Measurements from ENCODE around the gene INTS7.
"Not testable (repeated sequence)": the region's sequence is repeated elsewhere in the genome, so short reads cannot be mapped to it uniquely, and the experiment has no call there.

INTS7 gene

DNA sequence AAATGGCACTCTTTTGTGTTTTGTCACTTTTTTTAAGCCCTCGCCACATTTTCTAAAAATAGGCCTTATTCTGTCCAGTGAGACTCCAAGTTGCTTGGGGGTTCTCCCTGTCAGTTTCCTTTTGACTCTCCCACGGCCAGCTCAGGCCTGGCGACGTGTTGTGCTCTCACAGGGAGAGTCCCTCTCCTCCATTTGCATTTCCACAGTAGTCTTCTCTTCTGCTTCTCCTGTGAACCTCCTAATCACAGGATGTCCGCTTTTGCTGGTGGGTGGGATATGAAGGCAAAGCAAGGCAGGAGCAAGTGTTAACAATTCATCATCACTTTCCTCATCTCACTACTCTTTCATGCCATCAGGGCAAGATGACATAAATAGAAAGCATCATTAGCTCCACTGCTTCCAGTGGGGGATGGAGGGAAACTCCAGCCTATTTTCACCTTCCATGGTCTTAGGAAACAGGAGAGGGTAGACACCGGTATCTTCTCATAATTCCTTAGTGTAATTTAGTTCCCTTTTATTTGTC lies 99.8 kb downstream of the INTS7 start:
- DNase-seq (ENCODE audit: low read depth) = no peak

DNA sequence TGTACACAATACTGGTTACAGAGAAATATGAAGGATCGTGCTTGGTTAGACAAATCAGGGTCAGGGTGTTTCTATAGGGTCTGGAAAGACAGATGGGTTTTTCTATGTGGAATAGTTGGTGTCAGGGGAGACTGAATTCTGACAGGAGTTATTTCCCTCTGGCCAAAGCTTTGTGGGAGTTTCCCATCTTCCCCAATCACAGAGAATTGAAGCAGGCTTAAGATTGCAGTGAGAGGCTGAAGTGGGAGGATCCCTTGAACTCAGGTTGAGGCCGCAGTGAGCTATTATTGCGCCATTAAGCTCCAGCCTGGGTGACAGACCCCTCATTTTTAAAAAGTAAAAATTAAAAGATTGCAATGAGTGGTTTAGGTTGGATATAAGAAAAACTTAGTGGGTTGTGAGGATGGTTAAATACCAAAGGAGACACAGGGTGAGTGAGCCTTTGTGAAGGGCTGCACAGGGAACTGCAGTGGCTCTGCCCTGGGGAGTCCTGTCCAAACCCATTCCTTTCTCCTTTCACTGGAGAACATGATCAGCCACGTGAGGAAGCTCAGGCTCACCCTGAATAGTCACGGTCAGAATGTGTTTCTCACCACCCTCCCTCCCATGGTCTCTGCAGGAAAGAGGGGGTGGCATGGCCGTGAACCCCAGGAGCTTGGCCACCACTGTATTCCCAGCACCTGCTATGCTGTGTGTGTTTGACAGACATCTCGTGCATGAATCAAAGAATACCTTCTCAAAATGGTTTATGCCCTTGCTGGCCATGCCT lies 101.2 kb downstream of the INTS7 start:
- DNase-seq (ENCODE audit: low read depth) = no peak

DNA sequence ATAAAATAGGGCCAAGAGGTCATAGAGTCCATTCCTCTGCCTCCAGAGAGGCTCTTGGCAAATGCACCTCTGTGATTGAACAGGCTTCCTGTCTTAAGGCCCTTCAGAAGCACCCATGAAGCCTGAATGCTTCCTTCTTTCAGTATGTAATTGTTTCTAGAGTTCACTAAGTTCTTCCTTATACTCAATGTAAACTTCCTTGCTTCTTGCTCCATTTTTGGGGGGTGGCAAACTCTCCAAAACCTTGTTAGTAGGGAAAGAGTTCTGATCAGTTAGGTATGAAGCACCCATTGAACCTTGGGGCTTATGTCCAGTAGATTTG lies 102.5 kb downstream of the INTS7 start:
- DNase-seq (ENCODE audit: low read depth) = no peak

DNA sequence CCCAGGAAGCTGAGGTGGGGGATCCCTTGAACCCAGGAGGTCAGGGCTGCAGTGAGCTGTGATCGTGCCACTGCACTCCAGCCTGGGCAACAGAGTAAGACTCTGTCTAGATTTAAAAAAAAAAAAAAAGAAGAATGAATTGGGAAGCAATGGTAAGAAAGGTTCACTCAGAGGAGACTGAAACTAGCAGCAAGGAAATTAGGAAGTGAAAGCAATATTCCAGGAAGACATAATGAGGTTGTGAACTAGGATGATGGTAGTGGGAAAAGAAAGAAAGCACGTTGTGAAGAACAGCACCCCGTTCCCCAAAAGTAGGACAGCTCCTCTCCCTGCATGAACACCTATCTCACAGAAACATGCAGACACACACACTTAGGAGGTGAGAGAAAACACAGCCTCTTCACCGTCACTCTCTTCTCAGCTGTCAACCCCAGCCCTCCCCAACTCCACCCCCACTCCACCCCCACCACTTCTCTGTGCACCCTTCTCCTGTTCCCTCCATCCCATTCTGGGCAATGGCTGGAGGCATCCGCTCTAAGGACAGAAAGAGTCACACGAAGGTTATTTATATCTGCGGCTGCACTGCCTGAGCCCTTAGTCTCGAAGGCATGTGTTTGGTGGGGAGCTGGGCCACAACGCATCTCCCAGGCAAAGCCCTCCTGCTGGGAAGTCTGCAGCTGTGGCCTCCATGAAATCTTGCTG lies 103.0 kb downstream of the INTS7 start:
- DNase-seq (ENCODE audit: low read depth) = no peak

DNA sequence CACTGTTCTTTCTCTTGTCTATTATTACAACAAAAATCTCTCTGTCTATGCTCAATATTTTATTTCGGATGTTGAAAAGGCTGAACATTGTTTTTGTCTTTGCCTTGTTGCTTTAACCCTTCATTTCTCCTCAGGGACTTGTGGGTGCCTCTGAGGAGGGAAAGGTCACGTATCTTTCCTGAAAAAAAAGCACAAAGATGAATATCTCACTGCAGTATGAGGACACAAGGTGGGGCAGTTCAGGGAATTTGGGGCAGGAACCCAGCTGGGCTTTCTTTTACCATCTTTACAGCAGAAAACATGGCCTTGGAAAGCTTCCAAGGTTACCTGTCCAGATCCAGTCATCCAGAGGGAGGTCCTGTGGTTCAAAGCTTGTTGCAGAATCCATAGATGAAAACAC lies 105.7 kb downstream of the INTS7 start:
- no peak for DNase-seq (ENCODE audit: low read depth)

DNA sequence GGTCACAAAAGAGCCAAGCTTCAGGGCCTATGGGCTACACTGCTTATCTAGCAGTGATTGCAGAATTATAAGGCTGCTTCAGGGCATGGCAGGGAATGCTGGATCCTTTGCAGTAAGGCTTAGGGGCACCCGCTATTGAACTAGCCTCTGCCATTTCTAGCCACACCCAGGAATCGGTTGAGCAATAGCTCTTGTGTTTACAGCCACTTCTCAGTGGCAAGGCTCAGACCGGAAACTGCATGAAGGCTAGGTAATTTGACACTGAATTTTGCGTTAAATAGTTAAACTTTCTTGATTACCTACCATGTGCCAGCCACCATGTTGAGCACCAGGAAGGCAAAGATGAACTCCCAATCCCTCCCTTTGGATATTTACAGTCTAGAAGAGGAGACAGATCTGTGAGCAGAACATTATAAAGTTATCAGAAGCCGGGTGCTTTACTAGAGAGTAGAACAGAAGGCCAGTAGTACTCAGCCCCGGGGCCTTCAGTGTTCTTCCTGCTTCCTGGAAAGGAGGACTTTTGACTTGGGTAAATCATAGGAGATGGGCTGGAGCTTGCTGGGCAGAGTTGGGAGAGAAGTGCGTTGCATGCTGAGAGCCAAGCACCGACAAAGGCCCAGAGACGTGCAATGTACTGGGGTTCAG lies 106.2 kb downstream of the INTS7 start:
- no peak for DNase-seq (ENCODE audit: low read depth)

DNA sequence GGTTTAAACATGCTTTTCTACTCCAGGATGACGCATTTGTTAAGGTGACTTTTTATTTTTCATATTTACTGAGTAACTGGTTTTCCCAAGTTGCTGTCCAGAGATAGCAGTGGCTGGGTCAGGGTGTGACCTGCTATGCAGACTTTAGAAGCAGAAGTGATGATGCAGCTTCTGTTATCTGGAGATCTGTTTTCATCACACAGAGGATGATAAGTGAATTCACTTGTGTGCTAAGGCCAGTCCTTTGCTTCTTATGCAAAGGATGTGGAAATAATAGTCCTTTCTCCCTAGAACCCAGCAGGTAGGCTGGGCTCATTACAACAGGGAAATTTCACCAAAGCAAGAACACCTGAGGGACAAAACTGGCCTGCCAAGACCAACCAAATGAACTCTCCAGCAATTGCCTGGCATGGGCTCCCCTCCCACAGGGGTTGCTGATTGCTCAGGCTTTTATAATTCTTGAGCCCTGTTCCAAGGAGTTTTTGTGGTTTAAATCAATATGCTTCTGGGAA lies 107.0 kb downstream of the INTS7 start:
- no peak for DNase-seq (ENCODE audit: low read depth)

DNA sequence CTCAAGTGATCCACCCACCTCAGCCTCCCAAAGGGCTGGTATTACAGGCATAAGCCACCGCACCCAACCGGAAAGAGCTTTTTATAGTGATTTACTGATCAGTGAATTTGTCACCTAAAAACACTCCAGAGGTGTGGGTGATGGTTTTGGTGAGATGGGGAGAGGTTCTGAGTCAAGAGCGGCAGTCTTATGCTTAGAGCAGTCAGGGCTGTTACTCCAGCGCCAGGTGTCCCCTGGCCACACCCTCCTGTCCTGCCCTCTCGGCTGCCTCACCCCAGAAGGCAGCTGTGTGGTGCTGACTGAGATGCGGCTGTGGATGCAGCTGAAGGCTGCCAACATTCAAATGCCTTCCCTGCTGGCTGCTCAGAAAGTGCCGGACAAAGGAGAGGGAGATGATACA lies 110.3 kb downstream of the INTS7 start:
- DNase-seq (ENCODE audit: low read depth) = no peak

DNA sequence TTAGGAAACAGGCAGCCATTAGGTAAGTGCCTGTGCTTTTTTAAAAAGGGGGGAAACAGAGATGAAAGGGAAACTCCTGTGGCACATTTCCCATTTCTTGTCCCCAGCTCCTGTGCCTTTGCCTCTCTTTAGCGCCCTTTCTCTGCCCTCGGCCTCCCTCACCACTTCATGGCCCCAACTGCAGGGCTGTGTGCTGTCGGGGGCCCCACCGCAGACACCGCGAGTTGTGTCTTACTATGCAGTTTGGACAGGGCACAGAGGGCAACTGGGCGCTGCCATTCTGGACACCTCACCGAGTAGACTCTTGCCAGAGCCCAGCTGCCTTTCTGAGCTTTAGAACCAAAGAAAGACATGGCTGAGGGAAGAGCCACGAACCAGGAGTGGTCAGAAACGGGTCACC lies 111.1 kb downstream of the INTS7 start:
- DNase-seq (ENCODE audit: low read depth) = no peak

DNA sequence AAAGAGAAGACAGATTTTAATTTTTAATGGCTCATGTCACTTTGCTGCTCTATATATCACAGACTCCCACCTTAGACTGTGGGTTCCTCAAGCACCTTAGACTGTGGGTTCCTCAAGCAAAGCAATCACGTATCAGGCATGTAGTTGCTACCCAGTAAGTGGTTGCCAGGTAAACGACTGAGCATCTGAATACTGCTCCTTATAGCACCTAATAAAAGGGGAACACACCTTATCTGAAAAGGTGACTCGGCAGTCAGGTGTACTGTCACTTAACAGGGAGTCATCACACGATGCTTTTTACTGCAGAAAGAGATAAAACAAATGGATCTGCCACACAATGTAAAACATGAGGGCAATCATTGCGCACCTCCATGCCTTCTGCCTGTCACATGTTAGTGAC lies 112.3 kb downstream of the INTS7 start:
- DNase-seq (ENCODE audit: low read depth) = no peak

DNA sequence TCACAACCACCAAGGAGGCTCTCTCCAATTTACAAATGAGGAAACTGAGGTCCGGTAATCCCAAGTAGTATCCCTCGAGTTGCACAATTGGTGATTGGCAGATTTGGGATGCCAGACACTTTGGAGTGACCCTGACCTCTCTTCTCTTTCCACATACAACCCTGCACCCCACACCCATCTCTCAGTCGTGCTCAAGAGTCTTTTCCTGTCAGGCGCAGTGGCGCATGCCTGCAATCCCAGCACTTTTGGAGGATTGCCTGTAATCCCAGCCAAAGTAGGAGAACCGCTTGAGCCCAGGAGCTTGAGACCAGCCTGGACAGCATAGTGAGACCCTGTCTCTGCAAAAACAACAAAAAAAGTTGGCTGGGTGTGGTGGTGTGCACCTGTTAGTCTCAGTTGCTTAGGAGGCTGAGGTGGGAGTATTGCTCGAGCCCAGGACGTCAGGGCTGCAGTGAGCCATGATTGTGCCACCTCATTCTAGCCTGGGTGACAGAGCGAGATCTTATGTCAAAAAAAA lies 113.7 kb downstream of the INTS7 start:
- DNase-seq (ENCODE audit: low read depth) = no peak

DNA sequence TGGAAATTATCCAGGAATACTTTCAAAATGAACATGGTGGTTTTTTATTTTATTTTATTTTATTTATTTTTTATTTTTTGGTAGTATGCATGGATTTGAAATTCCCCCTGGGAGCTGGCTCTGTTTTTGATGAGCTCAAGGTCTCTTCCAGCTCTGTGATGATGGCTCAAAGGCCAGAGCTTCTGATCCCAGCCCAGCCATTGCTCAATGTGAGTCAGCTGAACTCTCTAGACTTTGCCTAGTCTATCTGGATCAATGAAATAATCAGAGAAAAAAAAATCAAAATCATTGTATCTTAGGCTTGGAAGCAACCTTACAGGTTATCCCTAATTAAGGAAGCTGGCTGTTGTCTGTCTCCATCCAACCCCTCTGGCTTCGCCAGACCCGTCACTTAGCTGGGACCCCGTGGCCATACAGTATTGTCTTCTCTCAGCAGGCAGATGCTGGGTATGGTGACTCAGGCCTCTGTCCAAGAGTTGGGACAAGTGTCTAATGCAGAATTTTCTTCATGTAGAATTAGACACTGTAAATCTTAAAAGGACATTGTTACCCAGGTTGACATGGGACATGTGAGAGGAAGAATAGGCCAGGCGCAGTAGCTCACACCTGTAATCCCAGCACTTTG lies 114.6 kb downstream of the INTS7 start:
- DNase-seq (ENCODE audit: low read depth) = no peak

DNA sequence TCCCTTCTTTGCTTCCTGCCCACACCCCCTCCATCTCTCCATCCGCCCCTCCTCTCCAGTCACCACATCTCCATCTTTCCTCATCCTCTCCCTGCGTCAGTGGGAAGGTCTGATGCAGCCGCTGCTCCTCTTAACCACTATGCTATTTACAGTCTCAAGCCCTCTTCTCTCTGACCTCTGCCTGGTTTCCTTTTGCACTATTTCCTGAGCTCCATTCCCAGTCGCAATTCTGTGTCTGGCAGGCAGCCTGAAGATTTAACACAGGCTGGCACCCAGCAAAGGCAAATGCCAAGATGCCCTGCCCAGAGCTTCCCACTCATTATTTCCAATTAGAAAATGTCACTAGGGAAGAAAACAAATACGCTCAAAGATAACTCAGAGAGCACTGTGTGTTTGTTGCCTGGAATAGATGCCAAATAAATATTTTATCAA lies 115.2 kb downstream of the INTS7 start:
- no peak for DNase-seq (ENCODE audit: low read depth)

DNA sequence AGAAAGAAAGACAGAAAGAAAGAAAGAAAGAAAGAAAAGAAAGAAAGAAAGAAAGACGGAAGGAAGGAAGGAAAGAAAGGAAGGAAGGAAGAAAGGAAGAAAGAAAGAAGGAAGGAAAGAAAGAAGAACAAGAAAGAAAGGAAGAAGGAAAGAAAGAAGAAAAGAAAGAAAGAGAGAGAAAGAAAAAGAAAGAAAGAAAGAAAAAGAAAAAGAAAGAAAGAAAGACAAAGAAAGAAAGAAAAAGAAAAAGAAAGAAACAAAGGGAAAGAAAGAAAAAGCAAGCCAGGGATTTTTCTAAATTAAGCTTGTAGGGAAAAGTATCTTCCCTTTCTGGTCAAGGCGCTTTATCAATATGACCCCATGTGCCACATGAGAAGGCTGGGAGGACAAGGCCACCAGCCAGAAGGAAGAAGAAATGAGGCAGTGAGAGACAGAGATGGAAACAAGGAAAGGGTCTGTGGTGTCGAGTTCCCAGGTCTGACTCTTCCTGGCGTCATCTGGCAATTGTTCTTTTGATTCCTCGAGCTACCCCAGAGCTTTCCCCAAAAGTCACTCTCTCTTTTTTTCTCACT lies 116.4 kb downstream of the INTS7 start:
- DNase-seq (ENCODE audit: low read depth) = no peak

DNA sequence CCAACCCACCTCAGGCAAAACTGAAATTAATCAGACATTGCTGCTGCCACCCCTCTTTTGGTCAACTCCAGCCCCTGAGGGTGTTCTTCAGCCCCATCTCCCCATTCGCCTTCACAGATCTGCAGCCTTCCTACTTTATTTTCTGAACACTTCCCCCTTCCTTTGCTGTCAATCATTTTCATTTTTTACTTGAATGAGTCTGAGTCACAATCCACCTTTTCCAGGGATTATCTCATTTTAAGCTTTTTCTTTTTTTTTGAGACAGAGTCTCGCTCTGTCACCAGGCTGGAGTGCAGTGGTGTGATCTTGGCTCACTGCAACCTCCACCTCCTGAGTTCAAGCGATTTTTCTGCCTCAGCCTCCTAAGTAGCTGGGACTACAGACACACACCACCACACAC lies 118.9 kb downstream of the INTS7 start:
- DNase-seq (ENCODE audit: low read depth) = not testable (repeated sequence)

DNA sequence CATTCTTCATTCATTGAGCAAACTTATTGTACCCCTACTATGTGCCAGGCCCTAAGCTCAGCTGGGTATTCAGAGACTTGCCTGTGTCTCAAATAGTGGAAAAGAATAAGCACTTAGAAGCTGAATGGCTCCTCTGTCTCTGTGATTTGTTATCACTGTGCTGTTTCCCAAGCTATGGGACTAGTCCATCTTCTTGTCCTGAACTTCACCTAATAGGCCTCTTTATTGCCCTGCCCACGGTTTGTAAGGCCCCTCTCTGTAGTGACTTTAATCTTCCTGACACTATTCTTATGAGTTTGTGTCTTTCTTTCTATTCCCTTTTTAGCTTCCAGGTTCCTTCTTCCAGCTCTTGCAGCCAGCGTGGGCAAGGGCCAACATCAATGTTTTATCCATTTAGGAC lies 119.4 kb downstream of the INTS7 start:
- no peak for DNase-seq (ENCODE audit: low read depth)

DNA sequence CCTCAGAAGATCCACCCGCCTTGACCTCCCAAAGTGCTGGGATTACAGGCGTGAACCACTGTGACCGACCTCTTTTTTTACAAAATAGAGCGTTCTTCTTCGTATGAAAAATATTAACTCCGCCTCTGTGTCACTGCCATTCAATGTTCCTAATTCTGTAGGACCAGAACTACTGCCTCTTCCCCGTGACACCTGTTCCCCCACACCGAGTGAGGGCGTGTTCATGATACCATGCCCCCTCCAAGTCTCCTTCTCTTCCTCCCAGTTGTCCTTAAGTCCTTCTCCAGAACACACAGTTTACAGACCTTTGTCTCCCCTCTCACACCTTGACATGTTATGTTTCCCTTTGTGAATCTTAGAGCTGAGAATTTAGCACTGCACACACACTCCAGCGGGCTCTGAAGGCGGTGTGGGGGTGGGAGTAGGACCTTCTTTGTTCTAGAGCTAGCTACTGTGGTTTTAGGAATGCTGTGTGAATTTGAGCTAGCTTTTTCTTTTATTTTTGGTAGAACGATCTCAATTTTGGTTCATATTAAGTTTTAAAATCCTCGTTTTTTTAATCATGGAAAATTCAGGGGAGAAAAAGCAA lies 122.4 kb downstream of the INTS7 start:
- DNase-seq (ENCODE audit: low read depth) = no peak

DNA sequence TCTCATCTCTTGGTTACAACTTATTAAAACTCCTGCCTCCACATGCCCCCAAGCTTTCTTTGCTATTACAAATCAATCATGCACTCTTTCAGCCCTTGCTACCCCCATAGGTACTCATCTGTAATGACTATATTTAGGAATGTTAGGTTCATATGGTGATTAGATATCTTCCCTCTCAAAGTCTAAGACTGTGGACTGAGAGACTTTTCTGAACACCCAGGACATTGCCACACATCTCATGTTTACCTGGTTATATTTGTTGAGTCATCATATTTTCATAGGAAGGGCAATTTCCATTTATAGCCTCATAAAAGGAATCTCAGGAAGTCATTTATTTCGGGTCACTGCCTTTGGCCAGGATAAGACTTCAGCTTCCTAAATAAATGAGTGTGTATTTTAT lies 123.3 kb downstream of the INTS7 start:
- no peak for DNase-seq (ENCODE audit: low read depth)

DNA sequence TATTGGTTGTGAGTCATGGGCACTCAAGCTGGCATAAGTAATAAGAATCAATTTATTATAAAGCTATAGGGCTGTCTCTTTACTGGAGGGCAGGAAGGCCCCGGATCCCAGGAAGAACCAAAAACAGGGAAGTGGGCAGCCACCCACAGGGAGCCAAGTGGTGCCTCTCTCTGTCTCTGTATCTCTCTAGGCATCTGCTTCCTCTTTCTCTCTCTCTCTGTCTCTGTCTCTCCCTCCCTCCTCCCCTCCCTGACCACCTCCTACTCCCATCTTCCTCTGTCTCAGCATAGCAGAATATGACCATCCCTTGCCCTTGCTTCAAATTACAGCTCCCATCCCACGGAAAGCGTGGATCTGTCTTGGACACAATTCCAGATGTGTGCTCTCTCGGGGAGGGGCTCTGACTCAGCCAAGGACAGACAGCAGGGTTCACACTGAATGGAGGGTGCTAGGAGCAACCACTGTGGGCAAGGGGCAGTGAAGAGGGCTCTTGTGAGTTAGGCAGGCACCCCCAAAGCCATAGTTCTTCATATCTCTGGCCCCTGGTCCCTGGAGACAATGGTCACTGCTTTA lies 124.4 kb downstream of the INTS7 start:
- DNase-seq (ENCODE audit: low read depth) = no peak

DNA sequence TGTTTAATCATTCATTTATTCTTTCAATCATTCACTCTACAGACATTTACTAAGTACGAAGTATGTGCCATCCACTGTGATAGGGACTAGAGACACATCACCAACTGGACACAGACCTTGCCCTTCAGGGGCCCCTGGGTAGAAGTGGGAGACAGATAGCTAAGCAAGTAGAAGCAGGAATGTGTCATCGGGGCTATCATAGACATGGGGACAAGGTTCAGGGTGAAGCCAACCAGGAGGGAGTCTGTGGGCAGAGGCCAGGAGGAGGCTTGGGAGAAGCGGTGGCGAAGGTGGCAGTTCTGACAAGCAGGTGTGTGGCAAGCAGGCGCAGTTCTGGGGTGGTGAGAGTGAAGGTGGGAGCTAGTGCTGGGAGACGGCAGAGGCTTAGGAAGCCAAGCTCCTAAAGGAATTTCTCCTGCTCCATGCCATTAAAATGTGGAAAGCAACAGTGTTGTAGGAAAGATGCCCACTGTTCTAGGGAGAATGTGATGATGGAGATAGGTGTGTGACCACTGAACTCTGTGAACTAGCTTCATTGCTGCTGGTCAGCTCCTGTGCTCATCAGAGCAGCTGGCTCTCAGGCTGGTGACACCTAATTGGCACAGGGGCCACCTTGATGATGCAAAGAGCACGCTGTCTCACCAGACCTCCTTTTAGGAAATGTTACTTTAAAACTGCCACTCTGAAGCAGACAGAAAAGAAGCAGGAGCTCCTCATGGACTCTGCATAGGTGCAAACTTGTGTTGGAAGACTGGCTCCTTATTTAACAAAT lies 125.1 kb downstream of the INTS7 start:
- DNase-seq (ENCODE audit: low read depth) = no peak

Data from T follicular helper cell (primary cell).